H1 (cell line): ENCODE data around the gene SLC26A4. TPM values are rescaled to one million over a fixed set of nuclear protein-coding genes. Genes with fewer than 3 reads are reported as not detected.

ENCODE experiments used
- CHD1 ChIP-seq: IDR thresholded peaks from 2 replicates; pipeline ENCODE4 v1.6.1; 2012; ENCODE audit warnings: low read depth, low read length, improper control_type of control experiment
- CHD2 ChIP-seq: IDR thresholded peaks from 2 replicates; pipeline ENCODE4 v1.6.1; 2012; ENCODE audit warnings: low read length, improper control_type of control experiment
- FOSL1 ChIP-seq: IDR thresholded peaks from 2 replicates; pipeline ENCODE4 v1.6.1; 2011; ENCODE audit warnings: mild to moderate bottlenecking, low read depth, low read length, moderate library complexity; ENCODE audit not compliant: insufficient read depth
- GTF2F1 ChIP-seq: IDR thresholded peaks from 2 replicates; pipeline ENCODE4 v1.6.1; 2012; ENCODE audit warnings: low read depth, low read length, improper control_type of control experiment, borderline replicate concordance
- JUN ChIP-seq: IDR thresholded peaks from 2 replicates; pipeline ENCODE4 v1.6.1; 2011; ENCODE audit warnings: low read depth, mild to moderate bottlenecking, improper control_type of control experiment, low read length
- POLR2A ChIP-seq, 2 experiments: IDR thresholded peaks; 1 replicate in 1 of 2; 2 replicates in 1 of 2; pipeline ENCODE4 v1.6.1; 2011; ENCODE audit warnings: low read depth in 2 of 2, low read length in 2 of 2, mild to moderate bottlenecking in 2 of 2; ENCODE audit errors: control extremely low read depth in 1 of 2
- RNF2 ChIP-seq: fragments of 200-900, 300-1000 bp; sonication (generic); IDR thresholded peaks from 2 replicates; pipeline ENCODE4 v1.7.1; 2016; ENCODE audit warnings: borderline replicate concordance, low read depth, mild to moderate bottlenecking, antibody characterized with exemption, low read length; ENCODE audit not compliant: poor library complexity, severe bottlenecking; ENCODE audit errors: missing control alignments
- SUZ12 ChIP-seq: fragments of 200-600 bp; sonication (generic); IDR thresholded peaks from 2 replicates; pipeline ENCODE4 v1.6.1; 2012; ENCODE audit warnings: mild to moderate bottlenecking, inconsistent platforms, low read length, moderate library complexity, mixed read lengths
- ZNF274 ChIP-seq: IDR thresholded peaks from 2 replicates; pipeline ENCODE4 v1.7.0; 2012; ENCODE audit warnings: low read length, borderline replicate concordance; ENCODE audit errors: extremely low read depth
- polyA plus RNA-seq, 7 experiments: library from polyadenylated mRNA; depleted of rRNA in 3 of 7; stranded (reverse) in 5 of 7; unstranded in 2 of 7; fragments of >200 nt in 5 of 7; fragments of 200-250 nt in 2 of 7; gene quantifications; 1 replicate in 5 of 7; 2 replicates in 1 of 7; 4 replicates in 1 of 7; pipeline versions ENCODE4 v1.2.1 to v1.2.3, GENCODE V29; 2011 to 2013; ENCODE audit warnings: missing spikeins in 2 of 7, mixed read lengths in 2 of 7
- total RNA-seq: library from RNA; stranded (reverse); fragmentation: NEBNext Ultra II Directional; extraction: Animal tissue kit (Norgen Biotek cat#: 25700); gene quantifications from 2 replicates; pipeline ENCODE4 v1.2.1, GENCODE V29; 2021
- TF ChIP-seq, protein P1 (sequence below): IDR thresholded peaks from 2 replicates; pipeline ENCODE4 v1.6.1; 2011; ENCODE audit warnings: low read length, improper control_type of control experiment

Gene SLC26A4
- total and polyA plus RNA-seq, 2 of the 8 experiments (the other 6 are each of a cell fraction or from before 2014, with no cell fraction given): 0.11 to 0.35 TPM

DNA sequence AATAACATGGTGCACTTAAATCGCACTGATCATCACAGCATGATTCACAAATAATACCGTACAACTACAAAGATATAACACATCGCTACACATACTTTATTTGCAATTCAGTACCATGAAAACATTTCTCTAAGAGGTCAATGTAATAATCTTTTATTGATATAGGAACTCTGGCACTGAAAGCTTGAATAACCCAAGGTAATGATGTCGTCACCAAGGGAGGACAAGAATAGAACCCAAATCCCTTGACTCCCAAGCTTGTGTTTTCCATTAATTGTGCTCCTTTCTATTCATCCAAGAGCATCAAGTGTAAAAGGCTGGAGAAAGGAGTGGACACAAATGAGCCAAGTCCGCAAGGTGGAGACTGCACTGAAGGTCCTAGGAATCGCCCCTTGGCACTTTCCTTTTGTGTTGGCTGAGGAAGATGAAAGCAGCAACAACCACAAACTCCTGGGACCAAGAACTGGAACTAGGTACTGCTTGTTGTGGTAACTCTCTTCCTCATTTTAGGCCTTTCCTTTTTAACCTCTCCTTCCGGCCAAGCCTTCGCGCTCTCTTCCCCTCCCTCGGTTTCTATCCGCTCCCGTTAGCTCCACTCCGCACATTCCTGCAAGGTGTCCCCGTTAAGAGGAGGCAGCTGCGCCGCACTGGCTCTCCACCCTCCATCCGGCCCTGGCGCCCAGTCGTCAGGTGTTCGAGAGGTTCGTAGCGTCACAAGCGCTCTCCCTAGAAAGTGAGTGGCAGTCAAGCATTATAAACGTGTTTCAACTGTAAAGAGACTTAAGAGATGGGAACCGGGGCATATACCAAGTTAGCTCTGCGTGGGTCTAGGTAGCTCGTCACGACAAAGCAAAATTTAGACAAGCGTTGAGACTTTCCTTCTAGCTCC lies 82.3 kb downstream of the SLC26A4 start (continued):
- TF ChIP-seq CHD1 (no peak), CHD2 (no peak), FOSL1 (no peak), POLR2A (IDR thresholded peaks at IDR 0.05; ENCODE audit: control extremely low read depth in 1 of 2, low read depth in 2 of 2, low read length in 2 of 2) (peak in 1 of 2 experiments; percentile 26; a peak in 2 of 3 replicates), SUZ12 (no peak), RNF2 (no peak), GTF2F1 (no peak), ZNF274 (no peak), JUN (no peak)
- TF ChIP-seq, protein P1, sequence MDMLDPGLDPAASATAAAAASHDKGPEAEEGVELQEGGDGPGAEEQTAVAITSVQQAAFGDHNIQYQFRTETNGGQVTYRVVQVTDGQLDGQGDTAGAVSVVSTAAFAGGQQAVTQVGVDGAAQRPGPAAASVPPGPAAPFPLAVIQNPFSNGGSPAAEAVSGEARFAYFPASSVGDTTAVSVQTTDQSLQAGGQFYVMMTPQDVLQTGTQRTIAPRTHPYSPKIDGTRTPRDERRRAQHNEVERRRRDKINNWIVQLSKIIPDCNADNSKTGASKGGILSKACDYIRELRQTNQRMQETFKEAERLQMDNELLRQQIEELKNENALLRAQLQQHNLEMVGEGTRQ: no peak
